Measurements from ENCODE around the gene RPRD1B. TPM values are rescaled to one million over a fixed set of nuclear protein-coding genes. Genes with fewer than 3 reads are reported as not detected.

RPRD1B gene
- total RNA-seq, 1 experiment from 2014 or later, result 43.6 TPM

DNA sequence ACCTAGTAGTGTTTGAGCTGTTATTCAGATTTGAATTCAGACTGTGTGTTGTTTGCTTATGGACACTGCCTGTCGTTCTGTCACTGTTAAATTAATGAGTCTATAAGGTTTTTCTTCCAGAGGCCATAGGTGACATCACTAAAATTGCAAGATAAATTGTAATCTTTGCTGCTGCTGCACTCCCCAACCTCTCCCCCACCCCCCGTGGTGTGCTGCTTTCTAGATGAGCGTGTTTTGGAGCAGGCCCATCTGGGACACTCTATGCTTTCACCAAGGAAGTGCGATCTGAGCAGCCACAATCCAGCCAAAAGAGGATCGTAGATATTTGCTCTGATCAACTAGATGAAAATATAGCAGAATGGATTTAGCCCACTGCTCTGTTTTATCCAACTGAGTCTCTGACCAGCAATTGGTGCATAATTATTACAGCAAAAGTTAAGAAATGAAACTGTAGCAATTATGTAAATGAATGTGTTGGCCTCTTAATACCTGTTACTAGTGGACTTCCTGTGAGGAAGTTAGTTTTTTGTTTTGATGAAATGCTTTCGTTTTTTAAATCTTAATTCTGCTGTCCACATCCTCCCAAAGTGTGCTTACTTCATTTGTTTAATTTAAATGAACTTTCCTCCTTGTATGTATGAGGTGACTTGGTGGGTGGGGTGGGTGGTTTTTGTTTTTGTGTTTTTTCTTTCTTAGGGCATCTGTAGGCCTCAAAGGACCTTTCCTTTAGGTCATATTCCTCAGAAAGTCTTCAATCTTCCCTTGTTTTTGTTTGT lies 58.1 kb downstream of the RPRD1B start:
- Histone ChIP-seq H3K79me2 (ENCODE audit: low read length) (no peaks in the 10 kb centered on the region), H3K4me2 (ENCODE audit: low read length) (no peak overlapping the region), H3K9me3 (ENCODE audit: low read length) (no peaks in the 10 kb centered on the region), H3K9me2 (replicated peaks; ENCODE audit: low read length) (no peaks in the 10 kb centered on the region), H3K4me1 (ENCODE audit: insufficient read depth, low read length) (peaks cover 15% of the 10 kb centered on the region), H3F3A (ENCODE audit: low read length, unreplicated experiment) (no peaks in the 10 kb centered on the region), H3K36me3 (ENCODE audit: low read depth, low read length) (peaks cover 54% of the 10 kb centered on the region), H4K20me1 (ENCODE audit: low read length) (no peaks in the 10 kb centered on the region), H2AFZ (ENCODE audit: low read length) (no peak overlapping the region), H3K27me3 (ENCODE audit: low read length) (no peaks in the 10 kb centered on the region), H3K27ac (ENCODE audit: low read length) (no peak overlapping the region), H3K4me3 (ENCODE audit: low read length) (no peak overlapping the region), H3K9ac (ENCODE audit: low read length) (no peak overlapping the region)
- intact Hi-C loops (cut with micrococcal nuclease), result no loop called here
- TF ChIP-seq EZH2phosphoT487 (IDR thresholded peaks at IDR 0.05; ENCODE audit: borderline replicate concordance, low read length) (no peak), EZH2 (IDR thresholded peaks at IDR 0.05; ENCODE audit: low read length, unreplicated experiment) (no peak)
- TF ChIP-seq, protein P1, sequence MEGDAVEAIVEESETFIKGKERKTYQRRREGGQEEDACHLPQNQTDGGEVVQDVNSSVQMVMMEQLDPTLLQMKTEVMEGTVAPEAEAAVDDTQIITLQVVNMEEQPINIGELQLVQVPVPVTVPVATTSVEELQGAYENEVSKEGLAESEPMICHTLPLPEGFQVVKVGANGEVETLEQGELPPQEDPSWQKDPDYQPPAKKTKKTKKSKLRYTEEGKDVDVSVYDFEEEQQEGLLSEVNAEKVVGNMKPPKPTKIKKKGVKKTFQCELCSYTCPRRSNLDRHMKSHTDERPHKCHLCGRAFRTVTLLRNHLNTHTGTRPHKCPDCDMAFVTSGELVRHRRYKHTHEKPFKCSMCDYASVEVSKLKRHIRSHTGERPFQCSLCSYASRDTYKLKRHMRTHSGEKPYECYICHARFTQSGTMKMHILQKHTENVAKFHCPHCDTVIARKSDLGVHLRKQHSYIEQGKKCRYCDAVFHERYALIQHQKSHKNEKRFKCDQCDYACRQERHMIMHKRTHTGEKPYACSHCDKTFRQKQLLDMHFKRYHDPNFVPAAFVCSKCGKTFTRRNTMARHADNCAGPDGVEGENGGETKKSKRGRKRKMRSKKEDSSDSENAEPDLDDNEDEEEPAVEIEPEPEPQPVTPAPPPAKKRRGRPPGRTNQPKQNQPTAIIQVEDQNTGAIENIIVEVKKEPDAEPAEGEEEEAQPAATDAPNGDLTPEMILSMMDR (conservative IDR thresholded peaks at IDR 0.05; ENCODE audit: low read depth, low read length), result no peak
- DNase-seq, result no peak
- no peak for ATAC-seq
- POLR2A ChIA-PET (ENCODE audit: unreplicated experiment), result no interaction called here
- CTCF ChIA-PET, result no interaction called here
- no TSS peak for BruUV-seq (replicated peaks)

DNA sequence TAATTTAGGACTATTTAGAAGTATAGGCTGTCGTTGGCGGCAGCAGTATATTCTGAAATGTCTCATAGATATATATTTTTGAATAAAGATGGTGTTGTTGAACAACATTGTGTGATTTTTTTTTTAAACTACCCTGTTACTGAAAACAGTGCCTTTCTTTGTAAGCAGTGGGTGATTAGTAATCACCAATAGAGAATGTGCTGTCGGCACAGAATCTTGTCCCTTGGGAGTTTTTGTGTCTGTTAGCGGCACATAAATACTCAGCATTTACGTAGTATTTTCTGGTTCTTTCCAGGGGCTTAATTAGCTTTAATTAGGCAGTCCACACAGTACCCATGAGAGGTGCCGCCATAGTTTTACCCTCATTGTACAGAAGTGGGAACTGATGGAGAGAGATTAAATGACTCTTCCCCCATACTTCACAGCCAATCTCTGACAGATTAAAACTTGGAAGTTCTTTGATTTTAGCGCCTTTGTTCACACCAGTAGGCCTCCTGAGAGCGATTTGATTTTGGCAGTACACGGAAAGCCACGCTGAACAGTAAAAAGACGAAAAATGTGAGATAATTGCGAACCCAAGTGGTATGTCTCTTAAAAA lies 58.8 kb downstream of the RPRD1B start:
- no peaks in the 10 kb centered on the region for H3K9me3 ChIP-seq (ENCODE audit: low read length)
- no peak overlapping the region for H3K27ac ChIP-seq (ENCODE audit: low read length)
- DNase-seq (no peak), ATAC-seq (no peak)
- no peaks in the 10 kb centered on the region for H3F3A ChIP-seq (ENCODE audit: low read length, unreplicated experiment)
- H2AFZ ChIP-seq (ENCODE audit: low read length), result no peak overlapping the region
- H3K79me2 ChIP-seq (ENCODE audit: low read length), result no peaks in the 10 kb centered on the region
- no peaks in the 10 kb centered on the region for H3K9me2 ChIP-seq (replicated peaks; ENCODE audit: low read length)
- H3K4me2 ChIP-seq (ENCODE audit: low read length), result no peak overlapping the region
- H3K4me1 ChIP-seq (ENCODE audit: insufficient read depth, low read length), result peaks cover 15% of the 10 kb centered on the region
- H4K20me1 ChIP-seq (ENCODE audit: low read length), result no peaks in the 10 kb centered on the region
- peaks cover 46% of the 10 kb centered on the region for H3K36me3 ChIP-seq (ENCODE audit: low read depth, low read length)
- H3K27me3 ChIP-seq (ENCODE audit: low read length), result no peaks in the 10 kb centered on the region
- ChIA-PET CTCF (no interaction called here), POLR2A (ENCODE audit: unreplicated experiment) (no interaction called here)
- no peak overlapping the region for H3K9ac ChIP-seq (ENCODE audit: low read length)
- TF ChIP-seq, protein P1 (conservative IDR thresholded peaks at IDR 0.05; ENCODE audit: low read depth, low read length), result no peak
- TF ChIP-seq EZH2 (IDR thresholded peaks at IDR 0.05; ENCODE audit: low read length, unreplicated experiment) (no peak), EZH2phosphoT487 (IDR thresholded peaks at IDR 0.05; ENCODE audit: borderline replicate concordance, low read length) (no peak)
- intact Hi-C loops (cut with micrococcal nuclease), result no loop called here
- BruUV-seq (replicated peaks), result no TSS peak
- H3K4me3 ChIP-seq (ENCODE audit: low read length), result no peak overlapping the region

DNA sequence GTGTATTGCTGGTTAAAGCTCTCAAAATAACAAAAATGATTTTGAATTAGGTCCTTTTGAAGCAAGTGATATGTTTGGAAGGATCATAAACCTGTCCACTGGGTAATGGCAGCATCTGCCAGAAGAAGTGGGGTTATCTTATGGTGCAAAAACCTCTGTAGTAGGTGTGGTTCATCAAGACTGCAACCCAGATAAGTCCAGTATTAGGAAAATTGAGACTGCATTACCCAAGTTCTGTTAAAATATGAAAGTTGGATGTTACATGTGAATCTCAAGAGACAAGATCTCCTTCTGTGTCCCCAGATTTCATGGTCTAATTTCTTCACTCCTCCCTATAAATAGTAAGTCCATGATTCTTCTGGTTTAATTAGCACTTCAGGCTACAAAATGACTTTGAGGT lies 59.4 kb downstream of the RPRD1B start:
- Histone ChIP-seq H3K9me2 (replicated peaks; ENCODE audit: low read length) (no peaks in the 10 kb centered on the region), H2AFZ (ENCODE audit: low read length) (no peak overlapping the region), H3K27ac (ENCODE audit: low read length) (no peak overlapping the region), H3K9me3 (ENCODE audit: low read length) (no peaks in the 10 kb centered on the region), H3K4me2 (ENCODE audit: low read length) (no peak overlapping the region), H3K4me3 (ENCODE audit: low read length) (no peak overlapping the region), H3K79me2 (ENCODE audit: low read length) (no peaks in the 10 kb centered on the region), H3K4me1 (ENCODE audit: insufficient read depth, low read length) (peaks cover 15% of the 10 kb centered on the region), H3K36me3 (ENCODE audit: low read depth, low read length) (peaks cover 41% of the 10 kb centered on the region), H3K9ac (ENCODE audit: low read length) (no peak overlapping the region), H4K20me1 (ENCODE audit: low read length) (no peaks in the 10 kb centered on the region), H3K27me3 (ENCODE audit: low read length) (no peaks in the 10 kb centered on the region), H3F3A (ENCODE audit: low read length, unreplicated experiment) (no peaks in the 10 kb centered on the region)
- CTCF ChIA-PET, result no interaction called here
- intact Hi-C loops (cut with micrococcal nuclease), result no loop called here
- no peak for ATAC-seq
- TF ChIP-seq EZH2phosphoT487 (IDR thresholded peaks at IDR 0.05; ENCODE audit: borderline replicate concordance, low read length), result no peak
- TF ChIP-seq EZH2 (IDR thresholded peaks at IDR 0.05; ENCODE audit: low read length, unreplicated experiment), result no peak
- TF ChIP-seq, protein P1 (conservative IDR thresholded peaks at IDR 0.05; ENCODE audit: low read depth, low read length), result no peak
- no peak for DNase-seq
- POLR2A ChIA-PET (ENCODE audit: unreplicated experiment), result no interaction called here
- BruUV-seq (replicated peaks), result no TSS peak
